Rectal smooth muscle tissue (tissue), 1 donor: ENCODE results near the gene SYAP1.

Experiments used
- H3K27ac ChIP-seq: one replicate; pipeline ENCODE4 v1.7.0; 2013; ENCODE audit warnings: low read depth, low read length, inconsistent platforms
- H3K27me3 ChIP-seq: one replicate; pipeline ENCODE4 v1.7.0; 2013; ENCODE audit warnings: low read length; ENCODE audit not compliant: control insufficient read depth, insufficient read depth
- H3K36me3 ChIP-seq: one replicate; pipeline ENCODE4 v1.7.0; 2013; ENCODE audit warnings: low read length; ENCODE audit not compliant: control insufficient read depth, insufficient read depth
- H3K4me1 ChIP-seq: one replicate; pipeline ENCODE4 v1.7.0; 2013; ENCODE audit warnings: low read length; ENCODE audit not compliant: control insufficient read depth, insufficient read depth
- H3K4me3 ChIP-seq: one replicate; pipeline ENCODE4 v1.7.0; 2013; ENCODE audit warnings: low read length
- H3K9ac ChIP-seq: one replicate; pipeline ENCODE4 v1.7.0; 2013; ENCODE audit warnings: low read length

Gene SYAP1

DNA sequence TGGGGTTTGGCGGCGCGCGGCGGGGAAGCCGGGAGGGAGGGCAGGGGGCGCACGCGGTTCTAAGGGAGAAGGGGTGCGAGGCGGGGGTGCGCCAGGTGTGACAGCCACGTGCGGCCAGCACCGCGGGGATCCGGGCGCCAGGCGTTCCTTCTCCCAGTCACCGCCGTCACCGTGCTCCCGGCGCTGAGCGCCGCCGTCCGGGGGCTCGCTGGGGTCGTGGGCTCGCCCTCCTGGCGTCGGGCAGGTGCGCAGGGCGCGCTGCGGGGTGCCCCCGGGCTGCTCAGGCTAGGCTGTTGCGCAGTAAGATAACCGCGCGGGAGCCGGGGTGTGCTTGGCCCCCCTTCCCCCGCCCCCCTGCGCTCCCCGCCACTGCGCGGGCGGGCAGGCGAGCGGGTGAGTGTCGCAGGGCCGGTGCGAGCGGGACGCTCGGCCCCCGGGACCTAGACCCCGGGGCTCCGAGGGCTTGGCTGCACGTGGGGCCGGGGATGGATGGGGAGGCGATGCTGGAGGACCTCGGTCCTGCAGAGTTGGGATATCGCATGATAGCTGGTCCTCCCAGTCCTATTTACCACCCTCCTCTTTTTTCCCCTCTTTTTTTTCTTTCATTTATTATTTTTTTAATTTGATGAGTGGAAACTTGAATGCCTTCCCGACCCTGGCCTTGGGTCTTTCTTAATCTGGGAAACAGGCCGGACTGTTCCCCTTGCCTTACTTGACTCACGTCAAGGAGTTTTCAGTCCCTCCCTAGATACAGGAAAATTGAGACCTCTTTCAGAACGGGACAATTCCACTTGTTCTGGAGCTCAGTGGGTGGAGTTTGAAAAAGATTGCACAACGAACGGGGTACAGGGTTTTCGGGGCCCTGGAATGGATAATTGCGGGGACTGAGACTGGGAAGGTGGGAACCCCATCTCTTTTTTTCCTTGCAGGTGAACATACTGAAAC, 67.7 kb downstream of the SYAP1 start:
- Histone ChIP-seq H3K4me1 (no peaks in the 10 kb centered on the region), H3K4me3 (peak overlapping the region; percentile 94), H3K27ac (peak overlapping the region; percentile 89)

DNA sequence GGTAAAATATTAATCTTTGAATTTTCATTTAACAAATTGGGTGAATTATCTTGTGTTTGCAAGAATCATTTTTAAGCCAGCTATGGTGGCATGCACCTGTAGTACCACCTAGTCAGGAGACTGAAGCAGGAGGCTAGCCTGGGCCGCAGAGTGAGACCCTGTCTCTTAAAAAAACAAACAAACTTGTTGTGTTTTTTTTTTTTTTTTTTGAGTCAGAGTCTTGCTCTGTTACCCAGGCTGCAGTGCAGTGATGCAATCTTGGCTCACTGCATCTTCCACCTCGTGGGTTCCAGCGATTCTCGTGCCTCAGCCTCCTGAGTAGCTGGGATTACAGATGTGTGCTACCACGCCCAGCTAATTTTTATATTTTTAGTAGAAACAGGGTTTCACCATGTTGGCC, 69.1 kb downstream of the SYAP1 start:
- Histone ChIP-seq H3K27ac (no peak overlapping the region), H3K4me3 (no peak overlapping the region), H3K9ac (no peak overlapping the region), H3K27me3 (no peaks in the 10 kb centered on the region), H3K4me1 (no peaks in the 10 kb centered on the region), H3K36me3 (peaks cover 4% of the 10 kb centered on the region)

More for the DNA sequence above, 67.7 kb downstream of the SYAP1 start:
- peaks cover 4% of the 10 kb centered on the region for H3K36me3 ChIP-seq
- H3K27me3 ChIP-seq = no peaks in the 10 kb centered on the region
- no peak overlapping the region for H3K9ac ChIP-seq

GRCh38 chrX:16796298-16796697, 76.9 kb downstream of the SYAP1 start:
- Histone ChIP-seq H3K4me3 (no peak overlapping the region), H3K27ac (no peak overlapping the region), H3K4me1 (no peaks in the 10 kb centered on the region), H3K36me3 (peaks cover 6% of the 10 kb centered on the region), H3K9ac (no peak overlapping the region), H3K27me3 (no peaks in the 10 kb centered on the region)

DNA sequence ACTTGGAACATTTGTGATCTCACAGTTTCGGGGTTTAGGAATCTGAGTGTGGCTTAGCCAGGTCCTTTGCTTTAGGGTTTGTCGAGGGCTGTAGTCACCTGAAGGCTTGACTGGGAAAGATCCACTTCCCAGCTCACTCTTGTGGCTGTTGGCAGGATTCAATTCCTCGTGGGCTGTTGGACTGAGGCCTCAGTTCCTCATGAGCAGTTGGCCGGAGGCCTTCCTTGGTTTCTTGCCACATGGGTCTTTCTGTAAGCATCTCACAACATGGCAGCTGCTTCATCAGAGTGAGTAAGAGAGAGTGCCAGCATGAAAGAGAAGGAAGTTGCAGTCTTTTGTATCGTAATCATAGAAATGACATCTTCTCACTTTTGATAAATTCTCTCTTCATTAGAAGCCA, 77.9 kb downstream of the SYAP1 start:
- no peak overlapping the region for H3K27ac ChIP-seq
- H3K36me3 ChIP-seq = peaks cover 6% of the 10 kb centered on the region
- H3K4me3 ChIP-seq = no peak overlapping the region
- no peak overlapping the region for H3K9ac ChIP-seq
- no peaks in the 10 kb centered on the region for H3K27me3 ChIP-seq
- H3K4me1 ChIP-seq = no peaks in the 10 kb centered on the region

GRCh38 chrX:16797841-16798240, 78.4 kb downstream of the SYAP1 start:
- Histone ChIP-seq H3K27ac (no peak overlapping the region), H3K4me3 (no peak overlapping the region), H3K4me1 (no peaks in the 10 kb centered on the region), H3K9ac (no peak overlapping the region), H3K36me3 (peaks cover 6% of the 10 kb centered on the region), H3K27me3 (no peaks in the 10 kb centered on the region)

GRCh38 chrX:16804923-16805464, 85.6 kb downstream of the SYAP1 start:
- Histone ChIP-seq H3K36me3 (no peaks in the 10 kb centered on the region), H3K9ac (no peak overlapping the region), H3K4me1 (no peaks in the 10 kb centered on the region), H3K27ac (no peak overlapping the region), H3K27me3 (no peaks in the 10 kb centered on the region), H3K4me3 (no peak overlapping the region)

DNA sequence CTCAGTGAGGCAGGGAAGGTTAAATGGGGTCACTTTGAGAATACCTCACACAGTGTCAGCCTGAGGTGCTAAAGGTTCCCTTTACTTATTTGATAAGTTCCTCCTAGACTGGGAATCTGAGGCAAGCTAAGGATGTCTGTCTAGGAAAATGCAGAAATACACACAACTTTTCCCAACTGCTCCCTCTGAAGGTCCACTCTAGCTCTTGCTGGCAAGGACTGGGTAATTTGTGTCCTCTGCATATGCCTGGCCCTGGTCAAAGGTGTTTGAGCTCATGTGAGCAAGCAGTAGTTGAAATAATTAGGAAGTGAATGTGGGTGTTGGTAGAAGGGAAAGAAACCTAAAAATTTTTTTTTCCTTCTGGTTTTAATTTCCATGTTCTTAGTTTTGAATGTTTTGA, 88.1 kb downstream of the SYAP1 start:
- no peak overlapping the region for H3K4me3 ChIP-seq
- H3K4me1 ChIP-seq = no peaks in the 10 kb centered on the region
- no peaks in the 10 kb centered on the region for H3K36me3 ChIP-seq
- no peak overlapping the region for H3K27ac ChIP-seq
- H3K27me3 ChIP-seq = no peaks in the 10 kb centered on the region
- no peak overlapping the region for H3K9ac ChIP-seq

DNA sequence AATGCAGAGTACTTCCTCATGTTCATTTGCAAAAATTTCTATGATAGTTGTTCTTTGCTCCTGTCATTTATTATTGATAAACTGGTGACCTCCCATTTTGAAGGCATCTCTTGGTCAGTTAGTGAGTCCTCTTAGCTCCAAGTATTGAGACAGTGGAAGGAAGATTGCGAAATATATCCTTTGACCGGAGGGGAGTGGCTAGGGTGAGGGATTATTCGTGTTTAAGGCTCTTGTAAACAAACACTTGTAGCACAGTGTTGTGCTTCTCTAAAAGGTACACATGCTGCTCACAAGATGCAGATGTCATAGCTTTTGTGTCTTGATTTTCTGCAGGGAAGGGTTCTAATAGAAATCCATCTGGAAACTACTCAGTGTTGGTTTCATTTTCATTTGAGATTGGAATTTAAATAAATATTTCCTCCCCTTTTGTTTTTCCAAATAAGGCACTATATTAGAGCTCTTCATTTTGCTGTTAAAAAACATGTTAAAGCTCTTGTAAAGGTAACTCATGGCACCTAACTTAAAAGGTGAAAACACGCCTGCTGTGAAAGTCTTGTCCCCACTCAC, 88.6 kb downstream of the SYAP1 start:
- no peak overlapping the region for H3K27ac ChIP-seq
- H3K9ac ChIP-seq = no peak overlapping the region
- peak overlapping the region; percentile 47 for H3K4me3 ChIP-seq
- H3K36me3 ChIP-seq = no peaks in the 10 kb centered on the region
- H3K4me1 ChIP-seq = no peaks in the 10 kb centered on the region
- H3K27me3 ChIP-seq = no peaks in the 10 kb centered on the region

GRCh38 chrX:16814597-16814996, 95.2 kb downstream of the SYAP1 start:
- Histone ChIP-seq H3K4me1 (no peaks in the 10 kb centered on the region), H3K9ac (no peak overlapping the region), H3K4me3 (no peak overlapping the region), H3K36me3 (peaks cover 4% of the 10 kb centered on the region), H3K27ac (no peak overlapping the region), H3K27me3 (no peaks in the 10 kb centered on the region)
